K562 (cell line): ENCODE measurements around the gene ZNF407. TPM values are rescaled to one million over a fixed set of nuclear protein-coding genes. Genes with fewer than 3 reads are reported as not detected.

Experiments
- ATAC-seq: fragments of 200-7000 bp; cut with Tn5 transposase; 3 replicates; pipeline ENCODE4 v1.9.1; 2020; ENCODE audit warnings: moderate library complexity
- BruUV-seq: library from RNA; stranded (reverse); fragments of 400-500 nt; replicated peaks from 2 replicates; lab custom pipeline; 2021; lab: Mats Ljungman, UMichigan
- CTCF ChIA-PET: fragments of 300-600 bp; formaldehyde crosslinking; extraction: SDS; loops from one replicate; lab custom pipeline; 2021; ENCODE audit warnings: low intra/inter-chr PET ratio; lab: Yijun Ruan, JAX
- POLR2A ChIA-PET: fragments of 300-600, 350-650 bp; sonication (Branson Sonifier 250); formaldehyde crosslinking; extraction: SDS; loops from one replicate; lab custom pipeline; 2021; ENCODE audit warnings: antibody characterized with exemption, inconsistent platforms; lab: Yijun Ruan, JAX
- DNase-seq, 4 experiments: peaks; one replicate each; pipeline versions ENCODE4 v3.0.0 to v3.0.0-alpha.2; 2011 to 2018; ENCODE audit warnings: low spot score in 3 of 4, mixed read lengths in 3 of 4; ENCODE audit errors: extremely low read depth in 1 of 4
- FAIRE-seq: peaks from 2 replicates; lab custom pipeline; 2011; peaks lifted over from hg19 to GRCh38; lab: Jason Lieb, UNC
- H2AFZ ChIP-seq: 2 replicates; pipeline ENCODE4 v1.6.0; 2011; ENCODE audit warnings: low read depth, low read length, control low read depth, inconsistent platforms
- H3K27ac ChIP-seq: fragments of 200-600 bp; 3 replicates; pipeline ENCODE4 v1.8.0; 2011; ENCODE audit warnings: low read depth, mild to moderate bottlenecking, control low read depth, inconsistent platforms, low read length, moderate library complexity, mixed read lengths; ENCODE audit errors: extremely low read depth
- H3K27me3 ChIP-seq, 2 experiments: fragments of 300-600 bp in 1 of 2; 2 replicates in 1 of 2; 3 replicates in 1 of 2; pipeline versions ENCODE4 v1.6.0 to v1.8.0; 2011; ENCODE audit warnings: inconsistent platforms in 2 of 2, low read length in 2 of 2, mild to moderate bottlenecking in 1 of 2, mixed read lengths in 1 of 2, moderate library complexity in 1 of 2; ENCODE audit not compliant: control insufficient read depth in 2 of 2, insufficient read depth in 2 of 2
- H3K36me3 ChIP-seq: fragments of 300-600 bp; 3 replicates; pipeline ENCODE4 v1.8.0; 2011; ENCODE audit warnings: mild to moderate bottlenecking, low read length, inconsistent platforms; ENCODE audit not compliant: control insufficient read depth, insufficient read depth
- H3K4me1 ChIP-seq, 2 experiments: fragments of 200-600 bp in 1 of 2; replicated peaks in 1 of 2; 2 replicates in 1 of 2; 3 replicates in 1 of 2; pipeline versions ENCODE4 v1.5.1 to v1.8.0; 2011; ENCODE audit warnings: inconsistent platforms in 2 of 2, low read length in 2 of 2, mild to moderate bottlenecking in 1 of 2, mixed read lengths in 1 of 2, moderate library complexity in 1 of 2; ENCODE audit not compliant: control insufficient read depth in 2 of 2, insufficient read depth in 2 of 2
- H3K4me2 ChIP-seq: 2 replicates; pipeline ENCODE4 v1.6.1; 2011; ENCODE audit warnings: low read length, control low read depth, inconsistent platforms, mixed read lengths; ENCODE audit not compliant: insufficient read depth
- H3K4me3 ChIP-seq: fragments of 200-600 bp; sonication (generic), shearing (Covaris generic); 2 replicates; pipeline ENCODE4 v1.5.1; 2016; ENCODE audit warnings: control low read depth, inconsistent platforms
- H3K79me2 ChIP-seq: fragments of 200-600 bp; 3 replicates; pipeline ENCODE4 v1.8.0; 2011; ENCODE audit warnings: low read length, inconsistent platforms; ENCODE audit not compliant: control insufficient read depth, insufficient read depth
- H3K9ac ChIP-seq, 2 experiments: 2 replicates each; pipeline versions ENCODE4 v1.6.0 to v1.6.1; 2011; ENCODE audit warnings: low read depth in 2 of 2, low read length in 2 of 2, control low read depth in 1 of 2, inconsistent platforms in 1 of 2, mild to moderate bottlenecking in 1 of 2, mixed read lengths in 1 of 2; ENCODE audit not compliant: insufficient read depth in 1 of 2
- H3K9me1 ChIP-seq: one replicate; pipeline ENCODE4 v1.6.0; 2011; ENCODE audit warnings: inconsistent platforms, mild to moderate bottlenecking, low read length, moderate library complexity; ENCODE audit not compliant: control insufficient read depth, insufficient read depth
- H3K9me3 ChIP-seq: replicated peaks from 2 replicates; pipeline ENCODE4 v1.5.1; 2011; ENCODE audit warnings: low read depth, low read length, inconsistent platforms; ENCODE audit not compliant: control insufficient read depth, insufficient read depth
- H4K20me1 ChIP-seq: replicated peaks from 2 replicates; pipeline ENCODE4 v1.6.1; 2011; ENCODE audit warnings: low read length, inconsistent platforms, mixed read lengths; ENCODE audit not compliant: control insufficient read depth, insufficient read depth
- ATF4 ChIP-seq: fragments of 450-650 bp; formaldehyde crosslinking; IDR thresholded peaks from 2 replicates; pipeline ENCODE4 v1.4.0; 2022; ENCODE audit warnings: mild to moderate bottlenecking, moderate library complexity
- EGR1 ChIP-seq: fragments of 450-650 bp; conservative IDR thresholded peaks from 2 replicates; pipeline ENCODE4 v1.6.1; 2017; ENCODE audit warnings: mild to moderate bottlenecking
- ETV1 ChIP-seq: fragments of 450-650 bp; conservative IDR thresholded peaks from 2 replicates; pipeline ENCODE4 v1.6.1; 2016; ENCODE audit warnings: missing genetic modification characterization, control low read depth, low read depth, missing compliant biosample characterization
- HMGXB4 ChIP-seq: sonication (generic); formaldehyde crosslinking; IDR thresholded peaks from 2 replicates; pipeline ENCODE4 v1.8.1; 2023; ENCODE audit warnings: mild to moderate bottlenecking, missing genetic modification reagents
- MED1 ChIP-seq: sonication (generic); formaldehyde crosslinking; IDR thresholded peaks from 2 replicates; pipeline ENCODE4 v1.8.1; 2023; ENCODE audit warnings: missing genetic modification reagents, borderline replicate concordance
- MNT ChIP-seq, 2 experiments: fragments of 450-650 bp; conservative IDR thresholded peaks; 2 replicates each; pipeline ENCODE4 v1.6.1; 2017; ENCODE audit warnings: mild to moderate bottlenecking in 2 of 2, moderate library complexity in 2 of 2
- PHB2 ChIP-seq: fragments of 450-650 bp; IDR thresholded peaks from 2 replicates; pipeline ENCODE4 v1.6.1; 2017; ENCODE audit warnings: low read depth
- POLR2A ChIP-seq: fragments of 450-650 bp; conservative IDR thresholded peaks from 2 replicates; pipeline ENCODE4 v1.6.1; 2016
- PURB ChIP-seq: sonication (generic); formaldehyde crosslinking; IDR thresholded peaks from 2 replicates; pipeline ENCODE4 v1.9.0; 2021; ENCODE audit warnings: low read depth, mild to moderate bottlenecking, missing genetic modification reagents
- SRF ChIP-seq, 2 experiments: fragments of 250-450, 450-650 bp in 1 of 2; sonication (Bioruptor Pico) in 1 of 2; sonication (generic) in 1 of 2; formaldehyde crosslinking; IDR thresholded peaks; 2 replicates each; pipeline versions ENCODE4 v1.5.0 to v1.5.1; 2020 to 2022; ENCODE audit warnings: mild to moderate bottlenecking in 1 of 2, missing genetic modification reagents in 1 of 2
- SRSF1 ChIP-seq: fragments of 200-400 bp; formaldehyde crosslinking; IDR thresholded peaks from 2 replicates; pipeline ENCODE4 v1.6.1; 2017; ENCODE audit warnings: mild to moderate bottlenecking, low read depth, low read length, moderate library complexity
- ZC3H4 ChIP-seq: sonication (generic); formaldehyde crosslinking; IDR thresholded peaks from 2 replicates; pipeline ENCODE4 v1.9.0; 2021; ENCODE audit warnings: missing genetic modification reagents, borderline replicate concordance
- ZNF217 ChIP-seq: sonication (generic); formaldehyde crosslinking; IDR thresholded peaks from 2 replicates; pipeline ENCODE4 v1.8.0; 2022; ENCODE audit warnings: mild to moderate bottlenecking, missing genetic modification reagents
- WGBS: fragments of 100-300 bp; shearing (Covaris generic); methylation state at CpG from one replicate; pipeline ENCODE4 v1.1.6; 2016; ENCODE audit warnings: low coverage, mixed read lengths; ENCODE audit not compliant: insufficient coverage; ENCODE audit errors: missing lambda C conversion rate; 5-methylcytosine and 5-hydroxymethylcytosine counted together
- in situ Hi-C: fragments of 300-500 bp; cut with MboI; formaldehyde crosslinking; loops from 4 replicates; pipeline ENCODE4 v1.15.0; 2018; ENCODE audit warnings: inconsistent platforms, mixed read lengths
- intact Hi-C: fragments of 100-400 bp; cut with micrococcal nuclease; formaldehyde crosslinking; loops from 2 replicates; pipeline ENCODE4 v1.14.2; 2022
- polyA plus RNA-seq, 8 experiments: library from polyadenylated mRNA; depleted of rRNA in 4 of 8; stranded (reverse) in 5 of 8; unstranded in 3 of 8; fragments of >200 nt; fragmentation: Nextera tagmentation in 2 of 8; fragmentation: Illumina TruSeq in 1 of 8; extraction: Ambion mirVana in 2 of 8; extraction: Trizol in 1 of 8; gene quantifications; 2 replicates each; pipeline versions ENCODE4 v1.2.1 to v1.2.3, GENCODE V29; 2011 to 2014; ENCODE audit warnings: inconsistent platforms in 1 of 8, missing spikeins in 1 of 8
- total RNA-seq, 7 experiments: library from RNA; depleted of rRNA in 6 of 7; stranded (reverse); fragments of >200 nt in 6 of 7; fragmentation: Illumina TruSeq in 2 of 7; extraction: Trizol in 2 of 7; gene quantifications; 2 replicates each; pipeline versions ENCODE4 v1.2.1 to v1.2.3, GENCODE V29; 2011 to 2021; ENCODE audit warnings: low replicate concordance in 1 of 7

ZNF407 gene
- total and polyA plus RNA-seq, 9 of the 15 experiments (the other 6 are each of a cell fraction or from before 2014, with no cell fraction given), result 0.21 to 5.4 (median 2.3) TPM

GRCh38 chr18:74832381-74832780 is 234.7 kb downstream of the ZNF407 start:
- TF ChIP-seq PHB2, result no peak
- no peaks in the 10 kb centered on the region for H3K27me3 ChIP-seq
- BruUV-seq, result no TSS peak
- ChIA-PET CTCF (no interaction called here), POLR2A (no interaction called here)
- no peaks in the 10 kb centered on the region for H3K79me2 ChIP-seq
- no peak overlapping the region for H2AFZ ChIP-seq
- no peaks in the 10 kb centered on the region for H3K9me3 ChIP-seq
- no peak overlapping the region for H3K4me3 ChIP-seq
- intact Hi-C loops, result no loop called here
- ATAC-seq, result no peak
- no peak overlapping the region for H3K27ac ChIP-seq
- H3K4me2 ChIP-seq, result no peak overlapping the region
- in situ Hi-C loops, result no loop called here
- no peaks in the 10 kb centered on the region for H4K20me1 ChIP-seq
- FAIRE-seq, result no peak
- H3K4me1 ChIP-seq, result no peaks in the 10 kb centered on the region; a peak in 1 of 5 replicates
- no peak for DNase-seq
- H3K9me1 ChIP-seq, result no peaks in the 10 kb centered on the region
- no peaks in the 10 kb centered on the region for H3K36me3 ChIP-seq
- H3K9ac ChIP-seq, result no peak overlapping the region

GRCh38 chr18:74832999-74833398 is 235.3 kb downstream of the ZNF407 start:
- no peak overlapping the region for H2AFZ ChIP-seq
- WGBS, result 50% methylated on average over 1 of the region's 1 CpG
- no peak overlapping the region for H3K4me2 ChIP-seq
- DNase-seq (no peak), FAIRE-seq (no peak), ATAC-seq (no peak)
- no peaks in the 10 kb centered on the region for H3K79me2 ChIP-seq
- intact Hi-C loops, result no loop called here
- in situ Hi-C loops, result no loop called here
- no peak overlapping the region for H3K9ac ChIP-seq
- no peak overlapping the region for H3K27ac ChIP-seq
- H3K27me3 ChIP-seq, result no peaks in the 10 kb centered on the region
- BruUV-seq, result no TSS peak
- CTCF ChIA-PET, result no interaction called here
- no peaks in the 10 kb centered on the region; a peak in 1 of 5 replicates for H3K4me1 ChIP-seq
- no peaks in the 10 kb centered on the region for H3K9me3 ChIP-seq
- no peaks in the 10 kb centered on the region for H4K20me1 ChIP-seq
- H3K4me3 ChIP-seq, result no peak overlapping the region
- POLR2A ChIA-PET, result no interaction called here
- H3K36me3 ChIP-seq, result no peaks in the 10 kb centered on the region
- no peaks in the 10 kb centered on the region for H3K9me1 ChIP-seq
- TF ChIP-seq MNT (conservative IDR thresholded peaks at IDR 0.05) (no peak), POLR2A (no peak), PURB (CRISPR knock-in tag) (no peak), ZNF217 (CRISPR knock-in tag) (no peak), MED1 (CRISPR knock-in tag) (no peak), SRF (CRISPR knock-in tag; IDR thresholded peaks at IDR 0.05) (no peak), ZC3H4 (CRISPR knock-in tag) (no peak), ETV1 (tag) (no peak), ATF4 (CRISPR knock-in tag) (no peak), HMGXB4 (CRISPR knock-in tag) (no peak), EGR1 (no peak), SRSF1 (no peak)
